HepG2 (cell line): Measurements from ENCODE around the gene LOXL3. TPM values are rescaled to one million over a fixed set of nuclear protein-coding genes. Genes with fewer than 3 reads are reported as not detected.

ENCODE experiments used
- AKAP8 ChIP-seq: sonication (generic); formaldehyde crosslinking; IDR thresholded peaks from 2 replicates; pipeline ENCODE4 v1.5.1; 2020; ENCODE audit warnings: mild to moderate bottlenecking, missing genetic modification reagents
- ATRX ChIP-seq: sonication (generic); formaldehyde crosslinking; IDR thresholded peaks from 2 replicates; pipeline ENCODE4 v1.4.0; 2020; ENCODE audit warnings: missing genetic modification reagents, borderline replicate concordance
- CHD2 ChIP-seq: IDR thresholded peaks from 2 replicates; pipeline ENCODE4 v1.6.1; 2011; ENCODE audit warnings: low read depth, low read length, improper control_type of control experiment
- FOXK2 ChIP-seq: fragments of 450-650 bp; IDR thresholded peaks from 2 replicates; pipeline ENCODE4 v1.6.1; 2016
- MYNN ChIP-seq: sonication (generic); formaldehyde crosslinking; IDR thresholded peaks from 2 replicates; pipeline ENCODE4 v1.4.0; 2020; ENCODE audit warnings: mild to moderate bottlenecking, low read depth, missing genetic modification reagents
- NR2F6 ChIP-seq, 2 experiments: IDR thresholded peaks; 2 replicates each; pipeline ENCODE4 v1.6.1; 2016; ENCODE audit warnings: antibody characterized with exemption in 1 of 2, mild to moderate bottlenecking in 1 of 2
- PAXIP1 ChIP-seq: sonication (generic); formaldehyde crosslinking; conservative IDR thresholded peaks from 2 replicates; pipeline ENCODE4 v1.4.0; 2020; ENCODE audit warnings: mild to moderate bottlenecking, missing genetic modification reagents, moderate library complexity
- REPIN1 ChIP-seq: sonication (generic); formaldehyde crosslinking; IDR thresholded peaks from 2 replicates; pipeline ENCODE4 v1.8.0; 2022; ENCODE audit warnings: missing genetic modification reagents, low read depth, mild to moderate bottlenecking, borderline replicate concordance
- TCF12 ChIP-seq, 2 experiments: fragments of 450-650 bp in 1 of 2; sonication (generic) in 1 of 2; formaldehyde crosslinking in 1 of 2; IDR thresholded peaks; 2 replicates each; pipeline versions ENCODE4 v1.6.1 to v1.8.0; 2017 to 2022; ENCODE audit warnings: antibody characterized with exemption in 1 of 2, mild to moderate bottlenecking in 1 of 2, missing genetic modification reagents in 1 of 2, moderate library complexity in 1 of 2
- YEATS4 ChIP-seq: sonication (generic); formaldehyde crosslinking; IDR thresholded peaks from 2 replicates; pipeline ENCODE4 v1.4.0; 2020; ENCODE audit warnings: missing genetic modification reagents, borderline replicate concordance
- ZBTB37 ChIP-seq: sonication (generic); formaldehyde crosslinking; IDR thresholded peaks from 2 replicates; pipeline ENCODE4 v1.4.0; 2020; ENCODE audit warnings: mild to moderate bottlenecking, missing genetic modification reagents
- ZNF512B ChIP-seq: sonication (generic); formaldehyde crosslinking; IDR thresholded peaks from 2 replicates; pipeline ENCODE4 v1.5.1; 2020; ENCODE audit warnings: missing genetic modification reagents, mild to moderate bottlenecking, borderline replicate concordance
- ZNF746 ChIP-seq: sonication (generic); formaldehyde crosslinking; IDR thresholded peaks from 2 replicates; pipeline ENCODE4 v1.8.0; 2022; ENCODE audit warnings: mild to moderate bottlenecking, missing genetic modification reagents
- polyA plus RNA-seq, 8 experiments: library from polyadenylated mRNA; depleted of rRNA in 3 of 8; stranded (reverse) in 7 of 8; unstranded in 1 of 8; fragments of >200 nt; fragmentation: Illumina TruSeq in 4 of 8; extraction: Trizol in 4 of 8; gene quantifications; 2 replicates each; pipeline versions ENCODE4 v1.2.1 to v1.2.3, GENCODE V29; 2011 to 2016; ENCODE audit warnings: low read depth in 4 of 8, missing spikeins in 1 of 8, mixed read lengths in 1 of 8; ENCODE audit not compliant: insufficient read depth in 1 of 8
- total RNA-seq, 5 experiments: library from RNA; depleted of rRNA; stranded (reverse); fragments of >200 nt; fragmentation: Illumina TruSeq; extraction: Trizol; gene quantifications; 2 replicates each; pipeline ENCODE4 v1.2.3, GENCODE V29; 2016; ENCODE audit warnings: low read depth in 1 of 5
- TF ChIP-seq, protein P1 (sequence below): sonication (generic); formaldehyde crosslinking; IDR thresholded peaks from 2 replicates; pipeline ENCODE4 v1.8.0; 2022; ENCODE audit warnings: missing genetic modification reagents, mild to moderate bottlenecking, borderline replicate concordance
- TF ChIP-seq, protein P2 (sequence below): sonication (generic); formaldehyde crosslinking; IDR thresholded peaks from 2 replicates; pipeline ENCODE4 v1.4.0; 2020; ENCODE audit warnings: missing genetic modification reagents, borderline replicate concordance

The LOXL3 gene
- total and polyA plus RNA-seq, 2 of the 13 experiments (the other 11 are each of a cell fraction or from before 2014, with no cell fraction given), result 0.55 to 6.5 TPM

DNA sequence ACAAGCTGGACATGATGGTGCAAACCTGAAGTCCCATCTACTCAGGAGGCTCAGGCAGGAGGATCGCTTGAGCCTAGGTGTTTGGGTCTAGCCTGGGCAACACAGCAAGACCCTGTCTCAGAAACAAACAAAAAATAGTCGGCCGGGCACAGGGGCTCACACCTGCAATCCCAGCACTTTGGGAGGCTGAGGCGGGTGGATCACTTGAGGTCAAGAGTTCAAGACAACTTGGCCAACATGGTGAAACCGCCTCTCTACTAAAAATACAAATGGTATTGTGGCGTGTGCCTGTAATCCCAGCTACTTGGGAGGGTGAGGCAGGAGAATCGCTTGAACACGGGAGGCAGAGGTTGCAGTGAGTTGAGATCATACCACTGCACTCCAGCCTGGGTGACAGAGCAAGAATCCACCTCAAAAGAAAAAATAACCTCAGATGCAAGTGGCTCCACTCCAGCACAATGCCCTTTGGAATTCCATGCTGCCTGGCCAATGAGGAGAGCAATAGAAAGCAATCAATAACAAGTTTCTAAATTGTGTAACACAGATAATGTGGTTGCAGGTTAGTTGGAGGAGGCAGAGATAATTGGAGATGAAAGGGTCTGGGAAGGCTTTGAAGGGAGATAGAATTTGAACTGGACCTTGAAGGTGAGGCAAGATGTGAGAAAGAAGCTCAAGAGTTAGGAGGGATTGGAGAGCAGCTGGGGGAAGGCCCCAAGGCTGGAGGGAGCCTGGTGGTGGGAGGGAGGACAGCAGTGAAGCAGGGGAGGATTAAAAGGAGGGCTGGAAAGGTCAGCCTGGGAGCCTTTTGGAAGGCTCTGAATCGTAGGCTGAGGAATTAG is 64.9 kb downstream of the LOXL3 start (continued):
- TF ChIP-seq FOXK2 (peak; percentile 51; the same call in 1 of the 2 replicates), CHD2 (no peak), REPIN1 (CRISPR knock-in tag) (peak; percentile 99), ATRX (CRISPR knock-in tag) (no peak), TCF12 (IDR thresholded peaks at IDR 0.05) (no peak), TCF12 (CRISPR knock-in tag; IDR thresholded peaks at IDR 0.05) (peak; percentile 59; the same call in 1 of the 2 replicates), MYNN (0 out of 2 replicates have a peak, but pooled peaks have one; percentile 14), ZNF746 (CRISPR knock-in tag) (peak; percentile 67; the same call in 1 of the 2 replicates), PAXIP1 (CRISPR knock-in tag) (peak; percentile 97), ZNF512B (CRISPR knock-in tag) (0 out of 2 replicates have a peak, but pooled peaks have one; percentile 55), AKAP8 (CRISPR knock-in tag) (peak; percentile 39; the same call in 1 of the 2 replicates), ZBTB37 (CRISPR knock-in tag) (no peak), YEATS4 (CRISPR knock-in tag) (0 out of 2 replicates have a peak, but pooled peaks have one; percentile 32), NR2F6 (IDR thresholded peaks at IDR 0.05) (peak; percentile 90), NR2F6 (CRISPR knock-in tag; IDR thresholded peaks at IDR 0.05) (peak; percentile 67)
- TF ChIP-seq, protein P1, sequence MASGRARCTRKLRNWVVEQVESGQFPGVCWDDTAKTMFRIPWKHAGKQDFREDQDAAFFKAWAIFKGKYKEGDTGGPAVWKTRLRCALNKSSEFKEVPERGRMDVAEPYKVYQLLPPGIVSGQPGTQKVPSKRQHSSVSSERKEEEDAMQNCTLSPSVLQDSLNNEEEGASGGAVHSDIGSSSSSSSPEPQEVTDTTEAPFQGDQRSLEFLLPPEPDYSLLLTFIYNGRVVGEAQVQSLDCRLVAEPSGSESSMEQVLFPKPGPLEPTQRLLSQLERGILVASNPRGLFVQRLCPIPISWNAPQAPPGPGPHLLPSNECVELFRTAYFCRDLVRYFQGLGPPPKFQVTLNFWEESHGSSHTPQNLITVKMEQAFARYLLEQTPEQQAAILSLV (CRISPR knock-in tag), result peak; percentile 35; the same call in 1 of the 2 replicates
- TF ChIP-seq, protein P2, sequence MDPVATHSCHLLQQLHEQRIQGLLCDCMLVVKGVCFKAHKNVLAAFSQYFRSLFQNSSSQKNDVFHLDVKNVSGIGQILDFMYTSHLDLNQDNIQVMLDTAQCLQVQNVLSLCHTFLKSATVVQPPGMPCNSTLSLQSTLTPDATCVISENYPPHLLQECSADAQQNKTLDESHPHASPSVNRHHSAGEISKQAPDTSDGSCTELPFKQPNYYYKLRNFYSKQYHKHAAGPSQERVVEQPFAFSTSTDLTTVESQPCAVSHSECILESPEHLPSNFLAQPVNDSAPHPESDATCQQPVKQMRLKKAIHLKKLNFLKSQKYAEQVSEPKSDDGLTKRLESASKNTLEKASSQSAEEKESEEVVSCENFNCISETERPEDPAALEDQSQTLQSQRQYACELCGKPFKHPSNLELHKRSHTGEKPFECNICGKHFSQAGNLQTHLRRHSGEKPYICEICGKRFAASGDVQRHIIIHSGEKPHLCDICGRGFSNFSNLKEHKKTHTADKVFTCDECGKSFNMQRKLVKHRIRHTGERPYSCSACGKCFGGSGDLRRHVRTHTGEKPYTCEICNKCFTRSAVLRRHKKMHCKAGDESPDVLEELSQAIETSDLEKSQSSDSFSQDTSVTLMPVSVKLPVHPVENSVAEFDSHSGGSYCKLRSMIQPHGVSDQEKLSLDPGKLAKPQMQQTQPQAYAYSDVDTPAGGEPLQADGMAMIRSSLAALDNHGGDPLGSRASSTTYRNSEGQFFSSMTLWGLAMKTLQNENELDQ (CRISPR knock-in tag), result no peak
